ENCODE data around the gene PIK3C2B.
"Not testable (repeated sequence)": the region's sequence is repeated elsewhere in the genome, so short reads cannot be mapped to it uniquely, and the experiment has no call there.

The PIK3C2B gene

GRCh38 chr1:204494281-204495077 lies at the start of gene PIK3C2B:
TSS of gene PIK3C2B (minus strand) at chr1:204494805. CDS start at chr1:204469802, 25,003 bp downstream.
- DNase-seq (ENCODE audit: low spot score) = peak; percentile 86

GRCh38 chr1:204544321-204544720 lies 49.7 kb upstream of the PIK3C2B start:
- DNase-seq (ENCODE audit: low spot score) = no peak

- no peak for DNase-seq (ENCODE audit: low spot score)
Measured at GRCh38 chr1:204541626-204542025, 47.0 kb upstream of the PIK3C2B start.

- DNase-seq (ENCODE audit: low spot score) = no peak
Measured at GRCh38 chr1:204532832-204533231, 38.2 kb upstream of the PIK3C2B start.

- DNase-seq (ENCODE audit: low spot score) = no peak
Measured at GRCh38 chr1:204530932-204531331, 36.3 kb upstream of the PIK3C2B start.

- no peak for DNase-seq (ENCODE audit: low spot score)
Measured at GRCh38 chr1:204529371-204529895, 34.8 kb upstream of the PIK3C2B start.

- DNase-seq (ENCODE audit: low spot score) = no peak
Measured at GRCh38 chr1:204528677-204529076, 34.1 kb upstream of the PIK3C2B start.

- no peak for DNase-seq (ENCODE audit: low spot score)
Measured at GRCh38 chr1:204528241-204528640, 33.6 kb upstream of the PIK3C2B start.

- no peak for DNase-seq (ENCODE audit: low spot score)
Measured at GRCh38 chr1:204524986-204525385, 30.4 kb upstream of the PIK3C2B start.

GRCh38 chr1:204523605-204524215 lies 29.1 kb upstream of the PIK3C2B start:
- no peak for DNase-seq (ENCODE audit: low spot score)

- not testable (repeated sequence) for DNase-seq (ENCODE audit: low spot score)
Measured at GRCh38 chr1:204521941-204522521, 27.4 kb upstream of the PIK3C2B start.

GRCh38 chr1:204520834-204521709 lies 26.5 kb upstream of the PIK3C2B start:
- no peak for DNase-seq (ENCODE audit: low spot score)

GRCh38 chr1:204517382-204517781 lies 22.8 kb upstream of the PIK3C2B start:
- not testable (repeated sequence) for DNase-seq (ENCODE audit: low spot score)

GRCh38 chr1:204516180-204516879 lies 21.7 kb upstream of the PIK3C2B start, which contains the start of gene MDM4:
TSS of gene MDM4 (plus strand) at chr1:204516406. CDS start at chr1:204525519, 9,113 bp downstream.
- peak; percentile 98 for DNase-seq (ENCODE audit: low spot score)

- DNase-seq (ENCODE audit: low spot score) = no peak
Measured at GRCh38 chr1:204514828-204515227, 20.2 kb upstream of the PIK3C2B start.

GRCh38 chr1:204513117-204513716 lies 18.6 kb upstream of the PIK3C2B start:
- no peak for DNase-seq (ENCODE audit: low spot score)

GRCh38 chr1:204511366-204511765 lies 16.8 kb upstream of the PIK3C2B start:
- no peak for DNase-seq (ENCODE audit: low spot score)

- no peak for DNase-seq (ENCODE audit: low spot score)
Measured at GRCh38 chr1:204509186-204509635, 14.6 kb upstream of the PIK3C2B start.

- peak; percentile 87 for DNase-seq (ENCODE audit: low spot score)
Measured at GRCh38 chr1:204507317-204508105, 12.9 kb upstream of the PIK3C2B start.

GRCh38 chr1:204506969-204507316 lies 12.3 kb upstream of the PIK3C2B start:
- DNase-seq (ENCODE audit: low spot score) = peak; percentile 96
